WTC11 (cell line): Measurements from ENCODE around the gene TMEM245. TPM values are rescaled to one million over a fixed set of nuclear protein-coding genes. Genes with fewer than 3 reads are reported as not detected.

ENCODE experiments used
- ATAC-seq: fragments of 200-7000 bp; cut with Tn5 transposase; 2 replicates; pipeline ENCODE4 v1.10.0; 2021; ENCODE audit warnings: mild to moderate bottlenecking, moderate library complexity
- CTCF ChIA-PET: fragments of 300-600 bp; sonication (Branson Sonifier 250); formaldehyde crosslinking; loops from one replicate; lab custom pipeline; 2021; ENCODE audit warnings: antibody characterized with exemption; lab: Charles Lee
- POLR2A ChIA-PET: fragments of 350-600 bp; sonication (Branson Sonifier 250); formaldehyde crosslinking; loops from one replicate; lab custom pipeline; 2021; ENCODE audit warnings: antibody characterized with exemption; lab: Charles Lee
- DNase-seq: peaks from one replicate; pipeline ENCODE4 v3.0.0; 2021; ENCODE audit warnings: low spot score
- H3K27ac Mint-ChIP-seq: 2 replicates; pipeline ENCODE4 v1.8.0; 2021; ENCODE audit warnings: mixed read lengths
- H3K27me3 Mint-ChIP-seq: 2 replicates; pipeline ENCODE4 v1.8.0; 2021; ENCODE audit warnings: low read depth, mild to moderate bottlenecking, moderate library complexity, mixed read lengths
- H3K36me3 Mint-ChIP-seq: 2 replicates; pipeline ENCODE4 v1.8.0; 2021; ENCODE audit warnings: mixed read lengths
- H3K4me1 Mint-ChIP-seq: 2 replicates; pipeline ENCODE4 v1.8.0; 2022; ENCODE audit warnings: mixed read lengths
- H3K4me3 Mint-ChIP-seq: 2 replicates; pipeline ENCODE4 v1.8.0; 2021; ENCODE audit warnings: mild to moderate bottlenecking, moderate library complexity, mixed read lengths
- H3K9me3 Mint-ChIP-seq: 2 replicates; pipeline ENCODE4 v1.8.0; 2021; ENCODE audit warnings: mixed read lengths
- ARID4B ChIP-seq: sonication (generic); formaldehyde crosslinking; IDR thresholded peaks from 2 replicates; pipeline ENCODE4 v1.8.0; 2023; ENCODE audit warnings: missing genetic modification reagents, mild to moderate bottlenecking, borderline replicate concordance
- E2F5 ChIP-seq: sonication (generic); formaldehyde crosslinking; IDR thresholded peaks from 2 replicates; pipeline ENCODE4 v1.8.1; 2022; ENCODE audit warnings: mild to moderate bottlenecking, moderate library complexity, missing genetic modification reagents
- EMX1 ChIP-seq: fragments of 250-450 bp; sonication (Bioruptor Pico); IDR thresholded peaks from 2 replicates; pipeline ENCODE4 v1.8.0; 2021; ENCODE audit warnings: mild to moderate bottlenecking
- ESRRA ChIP-seq: sonication (generic); formaldehyde crosslinking; IDR thresholded peaks from 2 replicates; pipeline ENCODE4 v1.8.1; 2022; ENCODE audit warnings: mild to moderate bottlenecking, missing genetic modification reagents, borderline replicate concordance
- ETV6 ChIP-seq: sonication (generic); formaldehyde crosslinking; IDR thresholded peaks from 2 replicates; pipeline ENCODE4 v1.8.1; 2022; ENCODE audit warnings: mild to moderate bottlenecking, missing genetic modification reagents
- FOXP4 ChIP-seq: sonication (generic); formaldehyde crosslinking; IDR thresholded peaks from 2 replicates; pipeline ENCODE4 v1.8.0; 2022; ENCODE audit warnings: mild to moderate bottlenecking, missing genetic modification reagents
- GRHL2 ChIP-seq: fragments of 250-450 bp; sonication (Bioruptor Pico); IDR thresholded peaks from 2 replicates; pipeline ENCODE4 v1.8.0; 2022; ENCODE audit warnings: mild to moderate bottlenecking, moderate library complexity; ENCODE audit not compliant: insufficient replicate concordance, severe bottlenecking
- MAX ChIP-seq: sonication (generic); formaldehyde crosslinking; IDR thresholded peaks from 2 replicates; pipeline ENCODE4 v1.8.0; 2022; ENCODE audit warnings: mild to moderate bottlenecking, missing genetic modification reagents
- MXD4 ChIP-seq: fragments of 250-450 bp; sonication (Bioruptor Pico); IDR thresholded peaks from 2 replicates; pipeline ENCODE4 v1.8.0; 2021; ENCODE audit warnings: mild to moderate bottlenecking, moderate library complexity, borderline replicate concordance
- NR2C2 ChIP-seq: sonication (generic); formaldehyde crosslinking; IDR thresholded peaks from 2 replicates; pipeline ENCODE4 v1.8.0; 2022; ENCODE audit warnings: mild to moderate bottlenecking, missing genetic modification reagents
- OVOL2 ChIP-seq: fragments of 250-450 bp; sonication (Bioruptor Pico); IDR thresholded peaks from 2 replicates; pipeline ENCODE4 v1.9.0; 2021; ENCODE audit warnings: mild to moderate bottlenecking, borderline replicate concordance
- PREB ChIP-seq: sonication (generic); formaldehyde crosslinking; IDR thresholded peaks from 2 replicates; pipeline ENCODE4 v1.8.1; 2022; ENCODE audit warnings: mild to moderate bottlenecking, missing genetic modification reagents, moderate library complexity, borderline replicate concordance
- PRRX2 ChIP-seq: fragments of 250-450 bp; sonication (Bioruptor Pico); IDR thresholded peaks from 2 replicates; pipeline ENCODE4 v1.8.0; 2021; ENCODE audit warnings: mild to moderate bottlenecking
- RELA ChIP-seq: sonication (generic); formaldehyde crosslinking; IDR thresholded peaks from 2 replicates; pipeline ENCODE4 v1.8.1; 2022; ENCODE audit warnings: missing genetic modification reagents, mild to moderate bottlenecking, borderline replicate concordance
- TEAD4 ChIP-seq: sonication (generic); formaldehyde crosslinking; IDR thresholded peaks from 2 replicates; pipeline ENCODE4 v1.8.0; 2022; ENCODE audit warnings: mild to moderate bottlenecking, missing genetic modification reagents
- ZNF281 ChIP-seq: sonication (generic); formaldehyde crosslinking; IDR thresholded peaks from 2 replicates; pipeline ENCODE4 v1.8.0; 2023; ENCODE audit warnings: mild to moderate bottlenecking, missing genetic modification reagents
- ZNF317 ChIP-seq: sonication (generic); formaldehyde crosslinking; IDR thresholded peaks from 2 replicates; pipeline ENCODE4 v1.8.1; 2023; ENCODE audit warnings: low read depth, mild to moderate bottlenecking, moderate library complexity, missing genetic modification reagents, borderline replicate concordance
- ZNF425 ChIP-seq: fragments of 250-450 bp; sonication (Bioruptor Pico); conservative IDR thresholded peaks from 2 replicates; pipeline ENCODE4 v1.9.0; 2021; ENCODE audit warnings: mild to moderate bottlenecking
- total RNA-seq: library from RNA; stranded (reverse); gene quantifications from 3 replicates; pipeline ENCODE4 v1.2.3, GENCODE V29; 2021

The TMEM245 gene
- total RNA-seq, 1 experiment from 2014 or later = 40.8 TPM

GRCh38 chr9:109033941-109034700 is 85.6 kb downstream of the TMEM245 start (continued):
- TF ChIP-seq ARID4B (CRISPR knock-in tag) = no peak

GRCh38 chr9:109031241-109031640 is 88.5 kb downstream of the TMEM245 start:
- ATAC-seq (no peak), DNase-seq (no peak)
- Mint-ChIP-seq H3K27ac (no peak overlapping the region), H3K27me3 (no peaks in the 10 kb centered on the region), H3K36me3 (peaks cover 27% of the 10 kb centered on the region), H3K4me3 (no peak overlapping the region), H3K9me3 (no peaks in the 10 kb centered on the region), H3K4me1 (no peaks in the 10 kb centered on the region; the same call in 1 of the 2 replicates)
- CTCF ChIA-PET = no interaction called here
- TF ChIP-seq ZNF281 (CRISPR knock-in tag) = no peak
- no peak for TF ChIP-seq ETV6 (CRISPR knock-in tag)
- no peak for TF ChIP-seq PREB
- TF ChIP-seq ZNF425 (CRISPR knock-in tag) = no peak
- TF ChIP-seq PRRX2 = no peak
- TF ChIP-seq MAX = no peak
- TF ChIP-seq OVOL2 (CRISPR knock-in tag) = no peak
- TF ChIP-seq NR2C2 (CRISPR knock-in tag) = no peak
- no peak for TF ChIP-seq ZNF317
- TF ChIP-seq TEAD4 = no peak
- TF ChIP-seq RELA = no peak
- TF ChIP-seq ESRRA (CRISPR knock-in tag) = no peak
- TF ChIP-seq E2F5 (CRISPR knock-in tag) = no peak
- TF ChIP-seq FOXP4 (CRISPR knock-in tag) = no peak
- TF ChIP-seq GRHL2 (CRISPR knock-in tag) = no peak
- no peak for TF ChIP-seq MXD4 (CRISPR knock-in tag)
- TF ChIP-seq EMX1 (CRISPR knock-in tag) = no peak
- POLR2A ChIA-PET = no interaction called here
